ENCODE measurements around the gene SVOPL. TPM values are rescaled to one million over a fixed set of nuclear protein-coding genes. Genes with fewer than 3 reads are reported as not detected.

SVOPL gene
- polyA plus RNA-seq, 1 of the 3 experiments (the other 2 are of a cell fraction) = not detected

GRCh38 chr7:138630059-138630610 lies 71.0 kb downstream of the SVOPL start (continued):
- TF ChIP-seq CTCF (IDR thresholded peaks at IDR 0.05) (no peak), MEF2A (IDR thresholded peaks at IDR 0.05; ENCODE audit: borderline replicate concordance, low read depth) (no peak), FOSL2 (IDR thresholded peaks at IDR 0.05; ENCODE audit: borderline replicate concordance, low read depth) (no peak), POLR2AphosphoS5 (IDR thresholded peaks at IDR 0.05; ENCODE audit: low read depth, low read length) (no peak), EZH2phosphoT487 (IDR thresholded peaks at IDR 0.05; ENCODE audit: borderline replicate concordance, low read depth) (no peak)

- no peaks in the 10 kb centered on the region for H3K79me2 ChIP-seq (ENCODE audit: insufficient read depth)
- DNase-seq = no peak
- no peak overlapping the region for H3K4me3 ChIP-seq (ENCODE audit: low read depth in 2 of 2, low read length in 1 of 2)
- CTCF ChIA-PET = interaction anchor here (0.6 kb wide), 1 partner anchor 446 kb away, joined by 4 read pairs; no protein-coding TSS in a partner anchor
- H3K9ac ChIP-seq = no peak overlapping the region
- WGBS (ENCODE audit: low lambda C conversion rate) = 38% methylated on average over 6 of the region's 6 CpGs
- no peak overlapping the region for H3K4me2 ChIP-seq
- POLR2A ChIA-PET = interaction anchor here (0.6 kb wide), 1 partner anchor 212 kb away, joined by 4 read pairs; no protein-coding TSS in a partner anchor
- no peak overlapping the region for H2AFZ ChIP-seq (ENCODE audit: low read depth)
- no peak overlapping the region for H3K27ac ChIP-seq (ENCODE audit: low read depth in 2 of 2, low read length in 1 of 2)
- no peaks in the 10 kb centered on the region for H3K36me3 ChIP-seq (replicated peaks in 1 of 2; ENCODE audit: control insufficient read depth in 1 of 2, insufficient read depth in 2 of 2, low read length in 1 of 2)
- no peaks in the 10 kb centered on the region for H3K27me3 ChIP-seq (ENCODE audit: insufficient read depth)
- H3K9me3 ChIP-seq = no peaks in the 10 kb centered on the region; the same call in 1 of the 2 replicates
- H3F3A ChIP-seq (replicated peaks; ENCODE audit: insufficient read depth) = no peaks in the 10 kb centered on the region
- H4K20me1 ChIP-seq (ENCODE audit: insufficient read depth) = no peaks in the 10 kb centered on the region
- H3K4me1 ChIP-seq (ENCODE audit: control insufficient read depth in 1 of 2, insufficient read depth in 2 of 2, low read depth in 1 of 2, low read length in 1 of 2) = no peaks in the 10 kb centered on the region
- no peak for TF ChIP-seq SIN3A (IDR thresholded peaks at IDR 0.05; ENCODE audit: borderline replicate concordance, low read depth, low read length)
- no peaks in the 10 kb centered on the region for H3K9me2 ChIP-seq
Measured at GRCh38 chr7:138627361-138627760, 73.8 kb downstream of the SVOPL start.

DNA sequence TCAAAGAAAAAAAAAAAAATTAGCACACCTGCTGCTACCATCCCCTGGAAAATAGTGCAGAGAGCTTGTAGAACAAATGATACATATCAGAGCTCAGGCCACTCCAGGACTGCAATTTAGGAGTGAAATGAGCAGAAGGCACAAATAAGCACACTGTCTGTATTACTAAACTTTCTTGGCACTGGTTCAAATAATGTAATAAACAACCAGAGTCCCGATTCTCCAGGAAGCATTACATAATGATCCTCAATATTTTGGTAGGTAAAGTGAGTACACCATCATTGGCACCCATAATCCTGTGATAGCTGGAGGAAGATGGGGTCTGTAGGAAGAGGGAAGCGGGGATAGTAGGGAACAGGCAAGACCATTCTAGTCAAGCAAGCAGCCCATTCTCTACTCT lies 74.3 kb downstream of the SVOPL start:
- DNase-seq = no peak
- H3K79me2 ChIP-seq (ENCODE audit: insufficient read depth) = no peaks in the 10 kb centered on the region
- TF ChIP-seq, protein P1, sequence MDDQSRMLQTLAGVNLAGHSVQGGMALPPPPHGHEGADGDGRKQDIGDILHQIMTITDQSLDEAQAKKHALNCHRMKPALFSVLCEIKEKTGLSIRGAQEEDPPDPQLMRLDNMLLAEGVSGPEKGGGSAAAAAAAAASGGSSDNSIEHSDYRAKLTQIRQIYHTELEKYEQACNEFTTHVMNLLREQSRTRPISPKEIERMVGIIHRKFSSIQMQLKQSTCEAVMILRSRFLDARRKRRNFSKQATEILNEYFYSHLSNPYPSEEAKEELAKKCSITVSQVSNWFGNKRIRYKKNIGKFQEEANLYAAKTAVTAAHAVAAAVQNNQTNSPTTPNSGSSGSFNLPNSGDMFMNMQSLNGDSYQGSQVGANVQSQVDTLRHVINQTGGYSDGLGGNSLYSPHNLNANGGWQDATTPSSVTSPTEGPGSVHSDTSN (IDR thresholded peaks at IDR 0.05) = no peak
- TF ChIP-seq TAF1 (IDR thresholded peaks at IDR 0.05; ENCODE audit: borderline replicate concordance, low read depth, low read length) (no peak), RAD21 (IDR thresholded peaks at IDR 0.05; ENCODE audit: low read length) (no peak), REST (IDR thresholded peaks at IDR 0.05; ENCODE audit: low read depth, low read length) (no peak), SMC3 (IDR thresholded peaks at IDR 0.05; ENCODE audit: low read depth, low read length) (no peak), EP300 (IDR thresholded peaks at IDR 0.05; ENCODE audit: borderline replicate concordance in 1 of 2, low read depth in 1 of 2, low read length in 1 of 2) (no peak), POLR2AphosphoS5 (IDR thresholded peaks at IDR 0.05; ENCODE audit: low read depth, low read length) (no peak), GATA2 (CRISPR knock-in tag; IDR thresholded peaks at IDR 0.05) (no peak), MEF2A (IDR thresholded peaks at IDR 0.05; ENCODE audit: borderline replicate concordance, low read depth) (no peak)
- TF ChIP-seq, protein P2, sequence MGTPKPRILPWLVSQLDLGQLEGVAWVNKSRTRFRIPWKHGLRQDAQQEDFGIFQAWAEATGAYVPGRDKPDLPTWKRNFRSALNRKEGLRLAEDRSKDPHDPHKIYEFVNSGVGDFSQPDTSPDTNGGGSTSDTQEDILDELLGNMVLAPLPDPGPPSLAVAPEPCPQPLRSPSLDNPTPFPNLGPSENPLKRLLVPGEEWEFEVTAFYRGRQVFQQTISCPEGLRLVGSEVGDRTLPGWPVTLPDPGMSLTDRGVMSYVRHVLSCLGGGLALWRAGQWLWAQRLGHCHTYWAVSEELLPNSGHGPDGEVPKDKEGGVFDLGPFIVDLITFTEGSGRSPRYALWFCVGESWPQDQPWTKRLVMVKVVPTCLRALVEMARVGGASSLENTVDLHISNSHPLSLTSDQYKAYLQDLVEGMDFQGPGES (IDR thresholded peaks at IDR 0.05; ENCODE audit: low read depth, low read length) = no peak
- H3K9me2 ChIP-seq = no peaks in the 10 kb centered on the region
- CTCF ChIA-PET = no interaction called here
- no peaks in the 10 kb centered on the region for H4K20me1 ChIP-seq (ENCODE audit: insufficient read depth)
- no peak overlapping the region for H2AFZ ChIP-seq (ENCODE audit: low read depth)
- no peaks in the 10 kb centered on the region for H3K27me3 ChIP-seq (ENCODE audit: insufficient read depth)
- H3K4me3 ChIP-seq (ENCODE audit: low read depth in 2 of 2, low read length in 1 of 2) = no peak overlapping the region
- H3K4me1 ChIP-seq (ENCODE audit: control insufficient read depth in 1 of 2, insufficient read depth in 2 of 2, low read depth in 1 of 2, low read length in 1 of 2) = no peaks in the 10 kb centered on the region
- H3K4me2 ChIP-seq = no peak overlapping the region
- WGBS (ENCODE audit: low lambda C conversion rate) = 34% methylated on average over 2 of the region's 2 CpGs
- H3K9me3 ChIP-seq = no peaks in the 10 kb centered on the region; the same call in 1 of the 2 replicates
- H3F3A ChIP-seq (replicated peaks; ENCODE audit: insufficient read depth) = no peaks in the 10 kb centered on the region
- no peaks in the 10 kb centered on the region for H3K36me3 ChIP-seq (replicated peaks in 1 of 2; ENCODE audit: control insufficient read depth in 1 of 2, insufficient read depth in 2 of 2, low read length in 1 of 2)
- POLR2A ChIA-PET = interaction anchor here (0.6 kb wide), 1 partner anchor 212 kb away, joined by 4 read pairs; no protein-coding TSS in a partner anchor
- H3K9ac ChIP-seq = no peak overlapping the region
- no peak overlapping the region for H3K27ac ChIP-seq (ENCODE audit: low read depth in 2 of 2, low read length in 1 of 2)
